Measurements from ENCODE around the gene RMRP. TPM values are rescaled to one million over a fixed set of nuclear protein-coding genes. Genes with fewer than 3 reads are reported as not detected.

Gene RMRP
- total RNA-seq, 4 donors from 2014 or later: 1,650 to 4,855 (median 3,807) TPM

GRCh38 chr9:35664531-35665470 lies 7.0 kb upstream of the RMRP start, which contains the start of gene ARHGEF39:
TSS of gene ARHGEF39 (minus strand) at chr9:35665195. CDS start at chr9:35665169, 26 bp downstream.
- TF ChIP-seq POLR2AphosphoS5 (IDR thresholded peaks at IDR 0.05) (peak; percentile 64), CTCF (IDR thresholded peaks at IDR 0.05) (peak in 3 of 4 experiments; percentile 16 to 37 (median 27)), POLR2A (IDR thresholded peaks at IDR 0.05) (peak in 1 of 2 donors; percentile 27), EP300 (IDR thresholded peaks at IDR 0.05) (no peak)
- Histone ChIP-seq H3K27ac (peak within 1 kb of the TSS; percentile 94 to 100 (median 100)), H3K27me3 (no peaks in the 10 kb centered on the region), H3K9me3 (no peaks in the 10 kb centered on the region), H3K4me3 (peak within 1 kb of the TSS; percentile 16 to 60), H3K4me1 (peaks cover 0 to 66% (median 17%) of the 10 kb centered on the region in 3 donors), H3K36me3 (peaks cover 0 to 11% of the 10 kb centered on the region in 2 donors)
- peak; percentile 78 for ATAC-seq
- no CpG with 5 or more reads among the region's 58 CpGs for WGBS, 2 donors (ENCODE audit: low coverage in 1 of 2)

- H3K4me1 ChIP-seq: peaks cover 0 to 78% (median 17%) of the 10 kb centered on the region in 3 donors
- 84 to 91% methylated on average over 4 to 5 of the region's 7 CpGs for WGBS, 2 donors (ENCODE audit: low coverage in 1 of 2)
- ATAC-seq: no peak
Measured at GRCh38 chr9:35662437-35662836, 4.6 kb upstream of the RMRP start.

DNA sequence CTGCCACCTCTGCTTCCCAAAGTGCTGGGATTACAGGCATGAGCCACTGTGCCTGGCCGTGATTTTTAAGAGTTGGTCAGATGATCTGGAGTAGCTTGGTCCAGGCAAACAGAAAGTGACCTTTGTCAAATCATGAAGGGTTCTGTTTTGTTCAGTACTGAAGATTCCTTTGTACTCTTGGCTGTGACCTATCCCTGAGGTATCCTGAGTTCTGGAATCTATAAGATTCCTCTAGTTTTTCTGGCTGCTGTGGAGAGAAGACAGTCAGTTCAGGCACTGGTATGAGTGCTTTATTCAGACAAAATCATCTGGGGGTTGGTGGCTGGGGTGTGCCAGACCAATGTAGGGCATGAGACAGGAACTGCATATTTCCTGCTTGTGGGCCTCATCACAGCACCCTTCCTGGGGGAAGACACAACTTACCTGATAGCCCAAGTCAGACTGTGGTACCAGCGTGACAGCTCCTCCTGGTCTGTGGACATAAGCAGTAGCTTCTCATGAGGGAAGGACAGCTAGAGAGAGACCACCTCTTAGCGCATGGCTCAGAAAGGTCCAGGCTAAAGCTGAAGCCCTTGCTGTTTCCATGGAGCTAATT lies 4.0 kb upstream of the RMRP start:
- ATAC-seq: no peak
- H3K4me1 ChIP-seq: peaks cover 0 to 84% (median 17%) of the 10 kb centered on the region in 3 donors

More at GRCh38 chr9:35662437-35662836, 4.6 kb upstream of the RMRP start:
- TF ChIP-seq EP300 (IDR thresholded peaks at IDR 0.05) (no peak), POLR2AphosphoS5 (IDR thresholded peaks at IDR 0.05) (peak; percentile 21), POLR2A (IDR thresholded peaks at IDR 0.05) (no peak)
- Histone ChIP-seq H3K27ac (peak overlapping the region; percentile 94 to 100 (median 100)), H3K27me3 (no peaks in the 10 kb centered on the region), H3K36me3 (peaks cover 0 to 11% of the 10 kb centered on the region in 2 donors), H3K4me3 (no peak overlapping the region), H3K9me3 (no peaks in the 10 kb centered on the region)

GRCh38 chr9:35660966-35661415 lies 3.2 kb upstream of the RMRP start:
- peak overlapping the region in 1 of 2 donors; percentile 97 for H3K4me3 ChIP-seq
- peaks cover 0 to 11% of the 10 kb centered on the region in 2 donors for H3K36me3 ChIP-seq
- peak; percentile 3 for ATAC-seq
- no peaks in the 10 kb centered on the region for H3K9me3 ChIP-seq
- TF ChIP-seq POLR2A (IDR thresholded peaks at IDR 0.05) (peak; percentile 46 to 62), POLR2AphosphoS5 (IDR thresholded peaks at IDR 0.05) (peak; percentile 74), CTCF (IDR thresholded peaks at IDR 0.05) (peak in 3 of 4 experiments; percentile 48 to 74 (median 62)), EP300 (IDR thresholded peaks at IDR 0.05) (no peak)
- no peaks in the 10 kb centered on the region for H3K27me3 ChIP-seq
- peak overlapping the region; percentile 94 to 100 (median 100) for H3K27ac ChIP-seq
- H3K4me1 ChIP-seq: peaks cover 0 to 85% (median 17%) of the 10 kb centered on the region in 3 donors
- WGBS, 2 donors (ENCODE audit: low coverage in 1 of 2): 2 to 37% methylated on average over 7 to 8 of the region's 9 CpGs

More for the DNA sequence above, 4.0 kb upstream of the RMRP start:
- WGBS, 2 donors (ENCODE audit: low coverage in 1 of 2): 8 to 29% methylated on average over 1 of the region's 3 CpGs
- Histone ChIP-seq H3K36me3 (peaks cover 0 to 11% of the 10 kb centered on the region in 2 donors), H3K4me3 (no peak overlapping the region), H3K9me3 (no peaks in the 10 kb centered on the region), H3K27me3 (no peaks in the 10 kb centered on the region), H3K27ac (peak overlapping the region; percentile 94 to 100 (median 100))
- TF ChIP-seq EP300 (IDR thresholded peaks at IDR 0.05): no peak
- no peak for TF ChIP-seq CTCF (IDR thresholded peaks at IDR 0.05)
- TF ChIP-seq POLR2AphosphoS5 (IDR thresholded peaks at IDR 0.05): peak; percentile 29
- no peak for TF ChIP-seq POLR2A (IDR thresholded peaks at IDR 0.05)

- Histone ChIP-seq H3K27ac (peak overlapping the region; percentile 94 to 100 (median 100)), H3K27me3 (no peaks in the 10 kb centered on the region), H3K36me3 (peaks cover 0 to 11% of the 10 kb centered on the region in 2 donors), H3K9me3 (no peaks in the 10 kb centered on the region), H3K4me1 (peaks cover 0 to 69% (median 8%) of the 10 kb centered on the region in 3 donors), H3K4me3 (peak overlapping the region; percentile 70 to 97)
- WGBS, 2 donors (ENCODE audit: low coverage in 1 of 2): 14 to 35% methylated on average over 3 of the region's 3 CpGs
- peak; percentile 14 for ATAC-seq
- TF ChIP-seq POLR2AphosphoS5 (IDR thresholded peaks at IDR 0.05) (peak; percentile 93), CTCF (IDR thresholded peaks at IDR 0.05) (no peak), POLR2A (IDR thresholded peaks at IDR 0.05) (peak; percentile 25 to 41), EP300 (IDR thresholded peaks at IDR 0.05) (peak; percentile 64)
Measured at GRCh38 chr9:35659340-35659739, 1.5 kb upstream of the RMRP start.
